Stimulated activated naive CD8-positive, alpha-beta T cell treated with anti-CD3 and anti-CD28 coated beads, Interleukin-15, amount 100 ng/mL, for 72 hours (primary cell): ENCODE measurements around the gene ZBTB6.
A peak's percentile ranks its signal among the peaks of the same experiment; 100 is the strongest.
"Not testable (repeated sequence)": the region's sequence is repeated elsewhere in the genome, so short reads cannot be mapped to it uniquely, and the experiment has no call there.

Experiments used
- ATAC-seq: fragments of 150-1000 bp; cut with Tn5 transposase; 2 replicates; pipeline ENCODE4 v1.10.0; 2021; ENCODE audit warnings: mild to moderate bottlenecking, moderate library complexity
- DNase-seq, 2 donors: peaks; one replicate each; pipeline ENCODE4 v3.0.0; 2021 to 2022
- H3K27ac Mint-ChIP-seq, 2 donors: one replicate each; pipeline ENCODE4 v1.8.0; 2022; ENCODE audit warnings: mild to moderate bottlenecking in 2 of 2, mixed read lengths in 2 of 2, moderate library complexity in 2 of 2
- H3K27me3 Mint-ChIP-seq: one replicate; pipeline ENCODE4 v1.8.0; 2022; ENCODE audit warnings: mixed read lengths
- H3K4me1 Mint-ChIP-seq: one replicate; pipeline ENCODE4 v1.8.0; 2022; ENCODE audit warnings: mild to moderate bottlenecking, mixed read lengths
- H3K4me3 Mint-ChIP-seq, 2 donors: one replicate each; pipeline ENCODE4 v1.8.0; 2022; ENCODE audit warnings: mild to moderate bottlenecking in 2 of 2, mixed read lengths in 2 of 2, moderate library complexity in 1 of 2
- H3K9me3 Mint-ChIP-seq, 2 donors: one replicate each; pipeline ENCODE4 v1.8.0; 2022; ENCODE audit warnings: mixed read lengths in 2 of 2

The ZBTB6 gene

DNA sequence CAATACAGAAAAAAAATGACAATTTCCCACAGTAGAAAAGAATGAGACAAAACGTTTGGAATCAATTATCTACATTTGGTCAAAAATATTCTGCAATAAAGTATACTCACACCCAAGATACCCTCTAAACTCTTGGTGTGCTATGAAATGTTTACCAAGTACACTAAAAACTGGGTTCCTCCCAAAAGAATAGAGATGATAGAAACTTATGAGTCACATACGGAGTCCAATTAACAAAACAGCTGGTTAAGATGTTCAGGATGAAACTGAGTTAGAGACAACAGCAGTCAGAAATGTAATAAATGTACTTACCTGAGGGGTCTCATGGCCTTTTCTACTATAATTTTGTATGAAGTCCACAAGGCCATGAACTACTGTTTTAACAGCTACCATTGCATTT, 33.7 kb downstream of the ZBTB6 start:
- Mint-ChIP-seq H3K27ac (no peak overlapping the region), H3K4me3 (no peak overlapping the region), H3K9me3 (no peaks in the 10 kb centered on the region), H3K27me3 (no peaks in the 10 kb centered on the region), H3K4me1 (peaks cover 14% of the 10 kb centered on the region)
- DNase-seq (no peak), ATAC-seq (no peak)

DNA sequence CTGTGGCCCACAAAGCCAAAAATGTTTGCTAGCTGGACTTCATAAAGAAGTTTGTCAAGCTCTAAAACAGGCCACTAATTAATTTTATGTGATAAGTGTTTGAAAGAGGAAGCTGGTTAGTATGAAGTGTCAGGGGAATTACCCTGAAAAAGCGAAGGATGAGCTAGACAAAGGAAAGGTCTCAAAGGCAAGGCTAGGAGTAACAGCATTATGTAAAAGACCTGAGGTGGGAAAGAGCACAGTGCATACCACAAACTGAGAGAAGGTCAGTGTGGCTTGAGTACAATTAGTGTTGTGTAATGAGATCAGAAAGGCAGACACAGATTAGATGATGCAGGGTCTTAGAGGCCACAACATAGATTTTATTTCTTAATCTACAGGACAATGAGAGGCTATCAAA, 37.6 kb downstream of the ZBTB6 start:
- ATAC-seq: no peak
- peak overlapping the region in 1 of 2 donors; percentile 67 for H3K27ac Mint-ChIP-seq
- peaks cover 7% of the 10 kb centered on the region for H3K4me1 Mint-ChIP-seq

DNA sequence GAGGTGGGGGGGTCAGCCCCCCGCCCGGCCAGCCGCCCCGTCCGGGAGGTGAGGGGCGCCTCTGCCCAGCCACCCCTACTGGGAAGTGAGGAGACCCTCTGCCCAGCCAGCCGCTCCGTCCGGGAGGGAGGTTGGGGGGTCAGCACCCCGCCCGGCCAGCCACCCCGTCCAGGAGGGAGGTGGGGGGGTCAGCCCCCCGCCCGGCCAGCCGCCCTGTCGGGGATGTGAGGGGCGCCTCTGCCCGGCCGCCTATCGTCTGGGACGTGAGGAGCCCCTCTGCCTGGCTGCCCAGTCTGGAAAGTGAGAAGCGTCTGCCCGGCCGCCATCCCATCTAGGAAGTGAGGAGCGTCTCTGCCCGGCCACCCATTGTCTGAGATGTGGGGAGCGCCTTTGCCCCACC, 45.8 kb downstream of the ZBTB6 start:
- H3K27ac Mint-ChIP-seq, H3K4me3 Mint-ChIP-seq, H3K9me3 Mint-ChIP-seq, ATAC-seq, H3K4me1 Mint-ChIP-seq, H3K27me3 Mint-ChIP-seq, DNase-seq: not testable (repeated sequence)

More for the DNA sequence above, 37.6 kb downstream of the ZBTB6 start:
- H3K27me3 Mint-ChIP-seq: no peaks in the 10 kb centered on the region
- DNase-seq: no peak
- no peaks in the 10 kb centered on the region for H3K9me3 Mint-ChIP-seq
- no peak overlapping the region for H3K4me3 Mint-ChIP-seq

DNA sequence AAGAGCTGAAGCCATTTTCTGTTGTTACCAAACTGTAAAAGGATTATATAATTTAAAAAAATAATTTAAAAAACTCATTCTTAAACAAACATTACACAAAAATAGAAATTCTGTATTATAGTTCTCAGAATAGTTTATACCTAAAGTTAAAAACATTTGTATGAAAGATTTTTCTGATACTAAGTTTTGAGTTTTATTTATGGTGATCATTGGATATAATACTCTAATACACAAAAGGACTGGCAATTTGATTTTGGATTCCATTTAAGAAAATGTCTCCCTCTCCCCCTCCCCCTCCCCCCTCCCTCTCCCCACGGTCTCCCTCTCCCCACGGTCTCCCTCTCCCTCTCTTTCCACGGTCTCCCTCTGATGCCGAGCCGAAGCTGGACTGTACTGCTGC, 47.0 kb downstream of the ZBTB6 start:
- no peak for DNase-seq
- H3K4me3 Mint-ChIP-seq: no peak overlapping the region
- H3K27ac Mint-ChIP-seq: peak overlapping the region in 1 of 2 donors; percentile 27
- no peaks in the 10 kb centered on the region for H3K9me3 Mint-ChIP-seq
- ATAC-seq: no peak
- no peaks in the 10 kb centered on the region for H3K4me1 Mint-ChIP-seq
- H3K27me3 Mint-ChIP-seq: no peaks in the 10 kb centered on the region

DNA sequence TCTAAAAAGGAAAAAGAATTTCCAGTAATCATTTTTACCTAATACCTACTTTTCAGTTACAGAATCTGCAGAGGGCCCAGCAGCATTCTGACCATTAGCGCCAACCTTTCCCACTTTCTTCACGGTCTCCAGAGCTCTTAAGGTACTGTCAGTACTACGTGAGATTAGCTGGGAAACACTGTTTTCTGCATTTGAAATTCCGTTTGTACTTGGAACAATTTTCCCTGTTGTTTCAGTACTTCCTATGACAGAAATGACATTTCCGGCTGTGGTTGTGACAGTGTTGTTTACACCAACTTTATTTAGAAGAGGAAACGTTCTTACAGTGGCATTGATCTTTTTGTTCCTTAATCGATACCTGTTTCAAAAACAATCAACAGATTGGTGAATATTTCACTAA, 47.8 kb downstream of the ZBTB6 start:
- Mint-ChIP-seq H3K4me1 (peaks cover 1% of the 10 kb centered on the region), H3K27ac (no peak overlapping the region), H3K4me3 (no peak overlapping the region), H3K9me3 (no peaks in the 10 kb centered on the region), H3K27me3 (no peaks in the 10 kb centered on the region)
- DNase-seq (no peak), ATAC-seq (no peak)

DNA sequence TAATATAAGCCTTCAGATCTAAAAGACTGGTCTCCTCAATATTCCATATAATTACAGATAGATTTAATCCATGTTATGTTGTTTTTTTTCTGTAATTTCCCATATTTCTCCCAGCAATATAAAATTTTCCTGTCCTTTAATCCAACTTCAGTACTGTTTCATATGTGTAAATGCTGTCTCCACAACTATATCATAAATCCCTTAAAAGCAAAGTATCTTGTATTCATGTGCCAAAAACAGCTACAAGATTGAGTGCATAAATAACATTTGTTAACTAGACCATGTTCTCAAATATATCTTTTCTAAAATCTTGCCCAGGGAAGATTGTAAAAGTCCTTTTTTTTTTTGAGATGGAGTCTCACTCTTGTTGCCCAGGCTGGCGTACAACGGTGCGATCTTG, 49.7 kb downstream of the ZBTB6 start:
- H3K27me3 Mint-ChIP-seq: no peaks in the 10 kb centered on the region
- peaks cover 14% of the 10 kb centered on the region for H3K4me1 Mint-ChIP-seq
- H3K27ac Mint-ChIP-seq: no peak overlapping the region
- H3K9me3 Mint-ChIP-seq: no peaks in the 10 kb centered on the region
- ATAC-seq: no peak
- no peak overlapping the region for H3K4me3 Mint-ChIP-seq
- no peak for DNase-seq

DNA sequence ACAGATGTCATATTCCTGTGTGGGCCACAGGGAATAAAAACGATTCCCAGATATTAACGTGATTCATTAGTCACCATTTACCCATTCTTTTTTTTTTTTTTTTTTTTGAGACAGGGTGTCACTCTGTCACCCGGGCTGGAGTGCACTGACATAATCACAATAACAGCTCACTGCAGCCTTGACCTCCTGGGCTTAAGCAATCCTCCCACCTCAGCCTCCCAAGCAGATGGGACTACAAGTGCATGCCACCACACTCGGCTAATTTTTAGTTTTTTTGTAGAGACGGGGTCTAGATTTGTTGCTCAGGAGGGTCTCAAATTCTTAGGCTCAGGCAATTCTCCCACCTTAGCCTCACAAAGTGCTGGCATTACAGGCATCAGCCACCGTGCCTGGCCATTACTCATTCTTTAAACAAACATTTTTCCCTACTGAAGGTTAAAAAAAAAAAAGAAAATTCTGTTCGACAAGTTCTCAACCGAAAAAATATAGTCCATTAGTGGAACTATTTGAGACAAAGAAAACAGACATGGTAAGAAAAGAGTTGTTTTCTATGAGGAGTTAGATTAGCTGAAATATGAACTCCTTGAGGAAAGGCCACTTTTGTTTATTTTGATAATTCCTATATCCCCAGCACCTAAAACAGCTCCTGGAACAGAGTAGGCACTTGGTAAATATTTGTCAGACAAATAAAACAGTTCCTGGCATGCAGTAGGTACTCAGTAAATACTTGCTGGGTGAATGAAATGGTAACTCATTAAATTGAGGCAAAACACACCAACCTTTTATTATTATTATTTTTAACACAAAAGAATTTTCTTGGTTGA, 52.6 kb downstream of the ZBTB6 start:
- no peak for ATAC-seq
- DNase-seq: no peak
- H3K27ac Mint-ChIP-seq: no peak overlapping the region

More for the DNA sequence above, 52.6 kb downstream of the ZBTB6 start:
- no peaks in the 10 kb centered on the region for H3K9me3 Mint-ChIP-seq
- peaks cover 15% of the 10 kb centered on the region for H3K4me1 Mint-ChIP-seq
- H3K4me3 Mint-ChIP-seq: no peak overlapping the region
- H3K27me3 Mint-ChIP-seq: no peaks in the 10 kb centered on the region
